Endothelial cell of umbilical vein (primary cell): ENCODE measurements around the gene CINP. TPM values are rescaled to one million over a fixed set of nuclear protein-coding genes. Genes with fewer than 3 reads are reported as not detected.

Source experiments
- BruUV-seq: library from RNA; stranded (reverse); fragments of 400-500 nt; replicated peaks from 2 replicates; lab custom pipeline; 2021; lab: Mats Ljungman, UMichigan
- CTCF ChIA-PET: fragments of 300-600, 350-600 bp; sonication (Branson Sonifier 250); formaldehyde crosslinking; loops from one replicate; lab custom pipeline; 2021; ENCODE audit warnings: antibody characterized with exemption, inconsistent platforms; lab: Charles Lee
- POLR2A ChIA-PET: fragments of 300-600, 350-600 bp; sonication (Branson Sonifier 250); formaldehyde crosslinking; loops from one replicate; lab custom pipeline; 2021; ENCODE audit warnings: antibody characterized with exemption, inconsistent platforms; lab: Charles Lee
- DNase-seq: peaks from one replicate; pipeline ENCODE4 v3.0.0-alpha.2; 2011; ENCODE audit warnings: low read depth, low spot score
- FAIRE-seq: peaks from 2 replicates; lab custom pipeline; 2011; peaks lifted over from hg19 to GRCh38; lab: Jason Lieb, UNC
- H2AFZ ChIP-seq: 2 replicates; pipeline ENCODE4 v1.6.0; 2012; ENCODE audit warnings: low read depth, low read length, control low read depth, inconsistent platforms
- H3K27ac ChIP-seq: 2 replicates; pipeline ENCODE4 v1.5.1; 2011; ENCODE audit warnings: low read depth, mild to moderate bottlenecking, control low read depth, low read length, moderate library complexity; ENCODE audit not compliant: insufficient read depth
- H3K27me3 ChIP-seq, 2 experiments: 2 replicates each; pipeline versions ENCODE4 v1.6.0 to v1.6.1; 2011; ENCODE audit warnings: low read length in 2 of 2, mixed read lengths in 1 of 2; ENCODE audit not compliant: control insufficient read depth in 2 of 2, insufficient read depth in 2 of 2
- H3K36me3 ChIP-seq, 2 experiments: 2 replicates in 1 of 2; 3 replicates in 1 of 2; pipeline ENCODE4 v1.5.1; 2011; ENCODE audit warnings: low read length in 2 of 2, mild to moderate bottlenecking in 1 of 2, moderate library complexity in 1 of 2; ENCODE audit not compliant: control insufficient read depth in 2 of 2, insufficient read depth in 2 of 2; ENCODE audit errors: extremely low read depth in 1 of 2
- H3K4me1 ChIP-seq: 3 replicates; pipeline ENCODE4 v1.5.1; 2011; ENCODE audit warnings: mild to moderate bottlenecking, low read length; ENCODE audit not compliant: control insufficient read depth, insufficient read depth; ENCODE audit errors: extremely low read depth
- H3K4me2 ChIP-seq: 2 replicates; pipeline ENCODE4 v1.6.1; 2011; ENCODE audit warnings: low read length, control low read depth, mixed read lengths; ENCODE audit not compliant: insufficient read depth
- H3K4me3 ChIP-seq, 3 experiments: fragments of 200-600 bp in 1 of 3; sonication (generic), shearing (Covaris generic) in 1 of 3; replicated peaks in 1 of 3; 2 replicates each; pipeline ENCODE4 v1.5.1; 2011 to 2016; ENCODE audit warnings: control low read depth in 3 of 3, low read length in 3 of 3, mild to moderate bottlenecking in 2 of 3, inconsistent platforms in 1 of 3, low read depth in 1 of 3, moderate library complexity in 1 of 3; ENCODE audit not compliant: insufficient read depth in 1 of 3
- H3K79me2 ChIP-seq: 2 replicates; pipeline ENCODE4 v1.6.0; 2012; ENCODE audit warnings: low read length, inconsistent platforms; ENCODE audit not compliant: control insufficient read depth, insufficient read depth
- H3K9ac ChIP-seq: replicated peaks from 2 replicates; pipeline ENCODE3; 2011; ENCODE audit warnings: low read length, control low read depth; ENCODE audit not compliant: insufficient read depth; ENCODE audit errors: extremely low read depth
- H3K9me1 ChIP-seq: replicated peaks from 3 replicates; pipeline ENCODE4 v1.6.0; 2011; ENCODE audit warnings: mild to moderate bottlenecking, low read length; ENCODE audit not compliant: control insufficient read depth, insufficient read depth; ENCODE audit errors: extremely low read depth
- H3K9me3 ChIP-seq: replicated peaks from 2 replicates; pipeline ENCODE4 v1.5.1; 2012; ENCODE audit warnings: low read length, inconsistent platforms; ENCODE audit not compliant: control insufficient read depth, insufficient read depth
- H4K20me1 ChIP-seq: replicated peaks from 2 replicates; pipeline ENCODE3; 2011; ENCODE audit warnings: mild to moderate bottlenecking, low read length; ENCODE audit not compliant: control insufficient read depth, insufficient read depth; ENCODE audit errors: extremely low read depth
- EZH2 ChIP-seq: IDR thresholded peaks from 2 replicates; pipeline ENCODE4 v1.6.1; 2012; ENCODE audit warnings: borderline replicate concordance, low read depth, mild to moderate bottlenecking, moderate library complexity, low read length, inconsistent platforms; ENCODE audit not compliant: severe bottlenecking
- FOS ChIP-seq: IDR thresholded peaks from 2 replicates; pipeline ENCODE4 v1.6.1; 2011; ENCODE audit warnings: mild to moderate bottlenecking, low read length, moderate library complexity, borderline replicate concordance; ENCODE audit not compliant: insufficient read depth
- GATA2 ChIP-seq: IDR thresholded peaks from 2 replicates; pipeline ENCODE4 v1.7.0; 2011; ENCODE audit warnings: low read depth, mild to moderate bottlenecking, moderate library complexity, mixed read lengths, low read length; ENCODE audit not compliant: insufficient read length, insufficient read depth
- JUN ChIP-seq: IDR thresholded peaks from 2 replicates; pipeline ENCODE4 v1.6.1; 2011; ENCODE audit warnings: borderline replicate concordance, low read depth; ENCODE audit not compliant: insufficient read length, insufficient read depth
- MYC ChIP-seq: IDR thresholded peaks from one replicate; pipeline ENCODE4 v1.6.1; 2011; ENCODE audit warnings: mild to moderate bottlenecking, low read depth, low read length
- POLR2A ChIP-seq: IDR thresholded peaks from 2 replicates; pipeline ENCODE4 v1.6.1; 2012; ENCODE audit warnings: low read depth, mild to moderate bottlenecking, control low read depth, low read length
- POLR2AphosphoS5 ChIP-seq: IDR thresholded peaks from 2 replicates; pipeline ENCODE4 v1.6.1; 2012; ENCODE audit warnings: low read depth, mild to moderate bottlenecking, control low read depth, low read length, moderate library complexity; ENCODE audit not compliant: insufficient read depth
- dilution Hi-C: fragments of 300-500 bp; cut with MboI; formaldehyde crosslinking; loops from one replicate; pipeline ENCODE4 v1.15.0; 2019; ENCODE audit warnings: low sequenced_read_pairs; ENCODE audit not compliant: extremely low pct_ligation_motif_present
- intact Hi-C: fragments of 100-400 bp; cut with micrococcal nuclease; formaldehyde crosslinking; loops from one replicate; pipeline ENCODE4 v1.10.0; 2022
- polyA plus RNA-seq, 4 experiments: library from polyadenylated mRNA; depleted of rRNA in 3 of 4; stranded (reverse) in 3 of 4; unstranded in 1 of 4; fragments of >200 nt; gene quantifications; 2 replicates each; pipeline versions ENCODE4 v1.2.1 to v1.2.3, GENCODE V29; 2011 to 2012; ENCODE audit warnings: missing spikeins in 1 of 4
- total RNA-seq: library from RNA; stranded (reverse); gene quantifications from 2 replicates; pipeline ENCODE4 v1.2.3, GENCODE V29; 2021
- TF ChIP-seq, protein P1 (sequence below), 2 donors: IDR thresholded peaks; 1 replicate in 1 of 2; 2 replicates in 1 of 2; pipeline ENCODE4 v1.5.1; 2011; ENCODE audit warnings: low read length in 2 of 2, mild to moderate bottlenecking in 2 of 2, moderate library complexity in 2 of 2, control low read depth in 1 of 2, inconsistent platforms in 1 of 2, low read depth in 1 of 2; ENCODE audit not compliant: insufficient read depth in 1 of 2; ENCODE audit errors: extremely low read depth in 1 of 2
- TF ChIP-seq, protein P2 (sequence below): IDR thresholded peaks from 2 replicates; pipeline ENCODE4 v1.6.1; 2011; ENCODE audit not compliant: insufficient read depth, insufficient read length

The CINP gene
- total and polyA plus RNA-seq, 2 donors (not counting 3 experiments of a cell fraction or from before 2014, with no cell fraction given) = 44.0 to 79.1 TPM

DNA sequence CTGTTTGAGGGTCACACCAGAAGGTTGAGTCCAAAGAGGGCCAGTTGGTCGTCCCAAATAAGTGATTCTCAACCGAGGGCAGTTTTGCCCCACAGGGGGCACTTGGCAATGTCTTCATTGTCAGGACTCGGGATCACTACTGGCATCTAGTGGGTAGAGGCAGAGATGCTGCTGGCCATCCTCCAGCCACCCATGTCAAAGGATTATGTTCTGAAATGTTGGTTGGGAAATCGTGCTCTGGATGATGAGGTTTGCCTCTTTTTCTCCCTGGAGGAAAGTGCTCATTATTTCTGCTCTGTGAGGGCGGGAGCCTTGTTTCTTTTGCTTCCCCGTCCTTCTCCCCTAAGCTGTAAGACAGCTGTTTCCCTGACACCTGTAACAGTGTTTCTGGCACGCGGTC, 39.6 kb downstream of the CINP start:
- H3K4me1 ChIP-seq = peaks cover 10% of the 10 kb centered on the region
- H3K4me2 ChIP-seq = no peak overlapping the region
- H3K36me3 ChIP-seq = peaks cover 0 to 3% of the 10 kb centered on the region in 2 experiments
- H3K9me3 ChIP-seq = no peaks in the 10 kb centered on the region
- H3K9me1 ChIP-seq = no peaks in the 10 kb centered on the region
- H3K27ac ChIP-seq = no peak overlapping the region
- TF ChIP-seq POLR2A = no peak
- TF ChIP-seq, protein P1, sequence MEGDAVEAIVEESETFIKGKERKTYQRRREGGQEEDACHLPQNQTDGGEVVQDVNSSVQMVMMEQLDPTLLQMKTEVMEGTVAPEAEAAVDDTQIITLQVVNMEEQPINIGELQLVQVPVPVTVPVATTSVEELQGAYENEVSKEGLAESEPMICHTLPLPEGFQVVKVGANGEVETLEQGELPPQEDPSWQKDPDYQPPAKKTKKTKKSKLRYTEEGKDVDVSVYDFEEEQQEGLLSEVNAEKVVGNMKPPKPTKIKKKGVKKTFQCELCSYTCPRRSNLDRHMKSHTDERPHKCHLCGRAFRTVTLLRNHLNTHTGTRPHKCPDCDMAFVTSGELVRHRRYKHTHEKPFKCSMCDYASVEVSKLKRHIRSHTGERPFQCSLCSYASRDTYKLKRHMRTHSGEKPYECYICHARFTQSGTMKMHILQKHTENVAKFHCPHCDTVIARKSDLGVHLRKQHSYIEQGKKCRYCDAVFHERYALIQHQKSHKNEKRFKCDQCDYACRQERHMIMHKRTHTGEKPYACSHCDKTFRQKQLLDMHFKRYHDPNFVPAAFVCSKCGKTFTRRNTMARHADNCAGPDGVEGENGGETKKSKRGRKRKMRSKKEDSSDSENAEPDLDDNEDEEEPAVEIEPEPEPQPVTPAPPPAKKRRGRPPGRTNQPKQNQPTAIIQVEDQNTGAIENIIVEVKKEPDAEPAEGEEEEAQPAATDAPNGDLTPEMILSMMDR (IDR thresholded peaks at IDR 0.05; ENCODE audit: extremely low read depth in 1 of 2, insufficient read depth in 1 of 2, low read depth in 1 of 2, low read length in 2 of 2) = peak; percentile 60 to 79
- BruUV-seq = no TSS peak
- H3K27me3 ChIP-seq = no peaks in the 10 kb centered on the region
- ChIA-PET CTCF (no interaction called here), POLR2A (no interaction called here)
- no peaks in the 10 kb centered on the region for H4K20me1 ChIP-seq
- DNase-seq = peak; percentile 71
- no peak overlapping the region for H2AFZ ChIP-seq
- no peak overlapping the region for H3K4me3 ChIP-seq
- no peak overlapping the region for H3K9ac ChIP-seq
- peaks cover 5% of the 10 kb centered on the region for H3K79me2 ChIP-seq
- intact Hi-C loops (loop anchor here (2.0 kb wide), 1 partner anchor 194 kb away; no protein-coding TSS in a partner anchor), dilution Hi-C loops (no loop called here)
- peak; percentile 85 for FAIRE-seq

DNA sequence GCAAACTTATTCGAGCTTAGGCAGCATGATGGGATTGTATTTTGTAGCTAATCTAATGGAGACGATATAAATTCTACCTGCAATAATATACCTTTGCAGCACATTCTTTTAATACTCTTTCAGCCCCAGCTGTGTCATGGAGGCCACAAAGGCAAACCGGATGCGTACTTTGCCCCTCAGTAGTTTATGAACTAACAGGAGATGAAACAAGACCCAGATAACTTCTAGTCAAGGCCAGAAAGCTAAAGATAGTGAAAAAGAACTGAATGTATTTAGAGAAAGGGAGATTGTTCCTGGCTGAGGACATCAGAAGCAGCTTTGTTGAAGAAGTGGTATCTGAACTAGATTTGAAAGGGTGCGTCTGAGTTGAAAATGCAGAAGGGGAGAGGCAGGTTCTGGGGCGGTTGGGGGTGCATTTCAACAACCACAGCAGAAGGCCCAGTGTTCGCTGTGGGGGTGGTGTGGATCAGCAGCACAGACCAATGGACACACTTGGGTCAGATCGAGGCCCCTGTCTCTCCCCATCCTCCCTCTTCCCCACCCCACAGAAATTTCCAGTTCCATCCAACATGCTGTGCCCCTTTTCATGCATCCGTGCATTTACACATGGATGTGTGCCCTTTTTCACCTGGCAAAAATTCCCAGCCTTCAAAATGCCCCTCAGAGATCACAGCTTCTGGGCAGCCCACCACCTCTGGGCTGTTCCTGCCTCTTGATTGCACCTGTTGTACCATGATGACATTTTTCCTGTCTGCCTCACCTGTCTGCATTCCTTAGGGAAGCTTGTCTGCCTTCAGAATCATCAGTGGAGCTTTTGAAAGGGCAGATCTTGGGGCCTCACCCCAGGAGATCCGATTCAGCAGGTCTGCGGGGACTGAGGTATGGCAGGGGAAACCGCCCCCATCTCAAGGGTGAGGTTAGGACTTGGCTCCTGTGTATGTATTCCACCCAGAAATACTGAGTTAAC, 41.0 kb downstream of the CINP start:
- H3K79me2 ChIP-seq = peaks cover 5% of the 10 kb centered on the region
- H3K9me1 ChIP-seq = no peaks in the 10 kb centered on the region
- peaks cover 16% of the 10 kb centered on the region for H3K4me1 ChIP-seq
- no peaks in the 10 kb centered on the region for H4K20me1 ChIP-seq
- TF ChIP-seq POLR2A (no peak), POLR2AphosphoS5 (no peak), MYC (no peak), JUN (no peak), EZH2 (no peak), FOS (no peak), GATA2 (no peak)
- TF ChIP-seq, protein P2, sequence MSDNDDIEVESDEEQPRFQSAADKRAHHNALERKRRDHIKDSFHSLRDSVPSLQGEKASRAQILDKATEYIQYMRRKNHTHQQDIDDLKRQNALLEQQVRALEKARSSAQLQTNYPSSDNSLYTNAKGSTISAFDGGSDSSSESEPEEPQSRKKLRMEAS = no peak
- TF ChIP-seq, protein P1 (IDR thresholded peaks at IDR 0.05; ENCODE audit: extremely low read depth in 1 of 2, insufficient read depth in 1 of 2, low read depth in 1 of 2, low read length in 2 of 2) = no peak
- no peak overlapping the region for H3K9ac ChIP-seq
- DNase-seq (no peak), FAIRE-seq (no peak)
- no peak overlapping the region for H3K4me2 ChIP-seq
- intact Hi-C loops (loop anchor here (2.0 kb wide), 1 partner anchor 195 kb away; no protein-coding TSS in a partner anchor), dilution Hi-C loops (no loop called here)
- peaks cover 0 to 3% of the 10 kb centered on the region in 2 experiments for H3K36me3 ChIP-seq
- no peaks in the 10 kb centered on the region for H3K27me3 ChIP-seq
- no peak overlapping the region for H3K4me3 ChIP-seq
- CTCF ChIA-PET = interaction anchor here (0.6 kb wide), 1 partner anchor 15 kb away, joined by 5 read pairs; no protein-coding TSS in a partner anchor
- no peak overlapping the region for H3K27ac ChIP-seq
- H2AFZ ChIP-seq = no peak overlapping the region
- H3K9me3 ChIP-seq = no peaks in the 10 kb centered on the region
- POLR2A ChIA-PET = no interaction called here
- no TSS peak for BruUV-seq
